HG03442 (cell line): ENCODE results near the gene SGSM2.

Source experiments
- ATAC-seq: cut with Tn5 transposase; IDR thresholded peaks from one replicate; pipeline ENCODE4 v1.9.1; 2021; ENCODE audit warnings: mild to moderate bottlenecking, moderate library complexity; ENCODE audit not compliant: unreplicated experiment

Gene SGSM2

GRCh38 chr17:2335726-2336214, 1.5 kb upstream of the SGSM2 start:
- ATAC-seq: no peak

- ATAC-seq: peak; percentile 68
These were observed 968 bp upstream of the SGSM2 start, which contains the start of gene TSR1 for GRCh38 chr17:2336215-2336851. Gene TSR1 (minus strand): TSS chr17:2336457. CDS start chr17:2336427, 30 bp downstream.

- ATAC-seq: peak; percentile 20
These were observed 428 bp downstream of the SGSM2 start for GRCh38 chr17:2337544-2338314.

- ATAC-seq: no peak
These were observed 985 bp downstream of the SGSM2 start for GRCh38 chr17:2338315-2338657.

- no peak for ATAC-seq
These were observed 6.1 kb downstream of the SGSM2 start for GRCh38 chr17:2343421-2343820.

GRCh38 chr17:2344528-2344927, 7.2 kb downstream of the SGSM2 start:
- ATAC-seq: no peak

- no peak for ATAC-seq
These were observed 9.2 kb downstream of the SGSM2 start for GRCh38 chr17:2346475-2346874.

- no peak for ATAC-seq
These were observed 10.7 kb downstream of the SGSM2 start for GRCh38 chr17:2347805-2348685.

- no peak for ATAC-seq
These were observed 14.0 kb downstream of the SGSM2 start for GRCh38 chr17:2351269-2351668.

- no peak for ATAC-seq
These were observed 17.0 kb downstream of the SGSM2 start for GRCh38 chr17:2354311-2354710.

GRCh38 chr17:2357237-2357636, 19.9 kb downstream of the SGSM2 start:
- no peak for ATAC-seq

- ATAC-seq: no peak
These were observed 20.7 kb downstream of the SGSM2 start for GRCh38 chr17:2357931-2358434.

- no peak for ATAC-seq
These were observed 23.9 kb downstream of the SGSM2 start for GRCh38 chr17:2361010-2361760.

- no peak for ATAC-seq
These were observed 24.7 kb downstream of the SGSM2 start for GRCh38 chr17:2362016-2362415.

GRCh38 chr17:2362416-2362815, 25.1 kb downstream of the SGSM2 start:
- ATAC-seq: no peak

- ATAC-seq: no peak
These were observed 25.6 kb downstream of the SGSM2 start for GRCh38 chr17:2362881-2363280.

GRCh38 chr17:2363318-2363717, 26.0 kb downstream of the SGSM2 start:
- no peak for ATAC-seq

- no peak for ATAC-seq
These were observed 26.8 kb downstream of the SGSM2 start for GRCh38 chr17:2363851-2364762.

GRCh38 chr17:2364763-2365116, 27.4 kb downstream of the SGSM2 start:
- ATAC-seq: no peak

GRCh38 chr17:2365132-2365531, 27.8 kb downstream of the SGSM2 start:
- ATAC-seq: no peak
